Occipital lobe (tissue), 2 donors: ENCODE measurements around the gene CHST7. TPM values are rescaled to one million over a fixed set of nuclear protein-coding genes. Genes with fewer than 3 reads are reported as not detected.

Source experiments
- DNase-seq: peaks from one replicate; lab custom pipeline; 2025; lab: John Stamatoyannopoulos, UW
- total RNA-seq: library from RNA; depleted of rRNA; stranded (reverse); fragments of >200 nt; gene quantifications from one replicate; pipeline ENCODE4 v1.2.3, GENCODE V29; 2014

CHST7 gene
- total RNA-seq, 1 donor from 2014 or later, result 6.7 TPM

GRCh38 chrX:46607916-46608315 lies 34.4 kb downstream of the CHST7 start:
- no peak for DNase-seq

GRCh38 chrX:46610070-46610658 lies 36.6 kb downstream of the CHST7 start:
- no peak for DNase-seq

- DNase-seq, result no peak
These were observed 38.2 kb downstream of the CHST7 start for GRCh38 chrX:46611658-46612362.

- no peak for DNase-seq
These were observed 44.3 kb downstream of the CHST7 start for GRCh38 chrX:46617906-46618305.

GRCh38 chrX:46618947-46619346 lies 45.4 kb downstream of the CHST7 start:
- no peak for DNase-seq

- DNase-seq, result no peak
These were observed 46.9 kb downstream of the CHST7 start for GRCh38 chrX:46620505-46620904.

GRCh38 chrX:46621572-46621971 lies 48.0 kb downstream of the CHST7 start:
- no peak for DNase-seq

GRCh38 chrX:46624090-46624786 lies 50.7 kb downstream of the CHST7 start:
- DNase-seq, result no peak

GRCh38 chrX:46626566-46626965 lies 53.0 kb downstream of the CHST7 start:
- no peak for DNase-seq

- no peak for DNase-seq
These were observed 53.5 kb downstream of the CHST7 start for GRCh38 chrX:46627062-46627461.

GRCh38 chrX:46627711-46628419 lies 54.3 kb downstream of the CHST7 start:
- DNase-seq, result no peak

- DNase-seq, result no peak
These were observed 55.2 kb downstream of the CHST7 start for GRCh38 chrX:46628460-46629371.

GRCh38 chrX:46630141-46630540 lies 56.6 kb downstream of the CHST7 start:
- no peak for DNase-seq

- no peak for DNase-seq
These were observed 61.0 kb downstream of the CHST7 start for GRCh38 chrX:46634577-46634976.

- DNase-seq, result no peak
These were observed 61.6 kb downstream of the CHST7 start for GRCh38 chrX:46635186-46635585.

GRCh38 chrX:46636223-46636622 lies 62.7 kb downstream of the CHST7 start:
- no peak for DNase-seq

- DNase-seq, result no peak
These were observed 64.4 kb downstream of the CHST7 start for GRCh38 chrX:46637938-46638337.

GRCh38 chrX:46642145-46642544 lies 68.6 kb downstream of the CHST7 start:
- DNase-seq, result no peak

- DNase-seq, result no peak
These were observed 70.1 kb downstream of the CHST7 start for GRCh38 chrX:46643636-46644035.

GRCh38 chrX:46645614-46646013 lies 72.0 kb downstream of the CHST7 start:
- no peak for DNase-seq

- no peak for DNase-seq
These were observed 73.7 kb downstream of the CHST7 start for GRCh38 chrX:46647251-46647650.
